ENCODE results near the gene PPIA.

PPIA gene

DNA sequence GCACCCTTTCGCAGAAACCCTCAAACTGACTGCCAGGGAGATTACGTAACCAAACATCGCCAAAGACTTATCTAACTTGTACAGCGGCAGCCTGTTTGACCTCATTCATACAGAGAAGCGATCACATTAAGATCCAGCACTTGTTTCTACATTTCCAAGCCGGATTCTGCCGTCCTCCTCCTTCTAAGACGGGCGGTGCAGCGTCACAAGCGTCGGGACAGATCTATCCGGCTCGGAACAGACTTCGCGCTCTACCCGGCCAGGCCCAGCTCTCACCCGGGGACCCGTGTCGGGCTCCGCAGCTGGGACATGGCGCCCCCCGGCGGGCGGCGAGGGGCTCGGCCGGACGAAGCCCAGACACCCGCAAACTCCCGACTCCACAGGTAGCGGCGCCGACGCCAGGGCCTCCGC lies 51.0 kb downstream of the PPIA start:
- H3K4me1 Mint-ChIP-seq (ENCODE audit: low read depth): peaks cover 43% of the 10 kb centered on the region
- no peaks in the 10 kb centered on the region for H3K9me3 Mint-ChIP-seq
- no peaks in the 10 kb centered on the region for H3K27me3 Mint-ChIP-seq (ENCODE audit: low read depth)
- H3K36me3 Mint-ChIP-seq (ENCODE audit: low read depth): peaks cover 27% of the 10 kb centered on the region
- peak overlapping the region; percentile 96 for H3K4me3 Mint-ChIP-seq
- H3K27ac Mint-ChIP-seq: peak overlapping the region; percentile 99
- DNase-seq (ENCODE audit: low spot score): peak; percentile 84

DNA sequence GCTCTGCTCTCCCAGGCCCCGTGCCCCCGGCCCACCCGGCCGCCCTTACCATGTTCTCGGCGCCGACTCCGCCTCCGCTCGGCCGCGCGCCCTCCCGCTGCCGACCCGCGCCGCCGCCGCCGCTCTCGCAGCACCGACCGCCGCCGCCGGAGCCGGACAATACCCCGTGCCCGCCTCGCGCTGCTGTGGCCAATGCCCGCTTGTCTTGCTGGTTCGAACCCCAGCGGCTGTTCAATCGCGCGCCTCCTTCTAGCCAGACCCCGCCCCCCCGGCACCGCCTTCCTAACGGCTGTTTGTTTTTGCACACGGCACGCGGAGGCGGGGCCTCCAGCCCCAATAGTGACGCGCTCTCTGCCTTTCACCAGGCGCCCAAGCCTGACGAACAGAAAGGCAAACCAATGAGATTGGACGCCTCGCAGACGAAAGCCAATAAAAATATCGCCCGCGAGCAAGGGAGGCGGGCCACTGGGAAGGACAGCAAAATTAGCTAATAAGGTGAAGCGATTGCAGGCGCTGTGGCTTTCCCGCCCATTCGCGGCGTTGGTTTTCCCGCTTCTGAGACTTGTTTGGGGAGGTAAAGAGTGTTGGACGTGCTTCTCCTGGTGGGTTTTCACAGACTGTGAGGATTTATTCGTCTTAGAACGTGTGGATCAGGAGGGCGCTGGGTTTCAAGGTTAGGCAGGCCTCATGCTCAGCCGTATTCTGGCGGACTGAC lies 51.6 kb downstream of the PPIA start, which contains the start of gene H2AZ2:
H2AZ2 (minus strand) TSS at position 168 of the 715 bp plus-strand sequence; CDS start at position 52, 116 bp downstream.
- peaks cover 40% of the 10 kb centered on the region for H3K4me1 Mint-ChIP-seq (ENCODE audit: low read depth)
- H3K4me3 Mint-ChIP-seq: peak within 1 kb of the TSS; percentile 96
- H3K9me3 Mint-ChIP-seq: no peaks in the 10 kb centered on the region
- DNase-seq (ENCODE audit: low spot score): peak; percentile 100
- peaks cover 23% of the 10 kb centered on the region for H3K36me3 Mint-ChIP-seq (ENCODE audit: low read depth)
- H3K27me3 Mint-ChIP-seq (ENCODE audit: low read depth): no peaks in the 10 kb centered on the region
- H3K27ac Mint-ChIP-seq: peak within 1 kb of the TSS; percentile 99

- no peaks in the 10 kb centered on the region for H3K9me3 Mint-ChIP-seq
- peaks cover 17% of the 10 kb centered on the region for H3K36me3 Mint-ChIP-seq (ENCODE audit: low read depth)
- no peaks in the 10 kb centered on the region for H3K27me3 Mint-ChIP-seq (ENCODE audit: low read depth)
- peak overlapping the region; percentile 99 for H3K27ac Mint-ChIP-seq
- H3K4me1 Mint-ChIP-seq (ENCODE audit: low read depth): peaks cover 40% of the 10 kb centered on the region
- no peak for DNase-seq (ENCODE audit: low spot score)
- peak overlapping the region; percentile 93 for H3K4me3 Mint-ChIP-seq
Observed at GRCh38 chr7:44849259-44849884, 52.9 kb downstream of the PPIA start.

GRCh38 chr7:44849885-44850544 lies 53.5 kb downstream of the PPIA start:
- Mint-ChIP-seq H3K4me1 (ENCODE audit: low read depth) (peaks cover 35% of the 10 kb centered on the region), H3K27me3 (ENCODE audit: low read depth) (no peaks in the 10 kb centered on the region), H3K36me3 (ENCODE audit: low read depth) (peaks cover 13% of the 10 kb centered on the region), H3K9me3 (no peaks in the 10 kb centered on the region), H3K27ac (peak overlapping the region; percentile 99), H3K4me3 (peak overlapping the region; percentile 93)
- peak; percentile 27 for DNase-seq (ENCODE audit: low spot score)

DNA sequence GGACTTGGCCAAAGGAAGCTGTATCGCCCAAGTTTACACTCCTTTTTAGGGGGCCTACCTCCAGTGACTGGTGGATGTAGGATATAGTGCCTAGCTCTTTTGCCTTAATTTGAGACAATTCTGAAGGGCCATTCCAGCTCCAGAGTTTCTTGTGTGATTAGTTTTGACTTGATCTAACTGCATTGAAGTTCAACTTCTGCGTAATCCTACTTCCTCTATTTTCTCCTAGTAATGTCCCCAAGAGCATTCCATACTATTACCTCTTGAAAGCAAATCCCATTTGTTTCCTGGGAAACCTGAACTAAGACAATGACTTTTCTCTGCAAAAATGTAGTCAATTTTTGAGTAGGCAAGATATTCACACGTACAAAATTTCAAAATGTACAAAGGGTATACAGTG lies 56.1 kb downstream of the PPIA start:
- Mint-ChIP-seq H3K4me1 (ENCODE audit: low read depth) (peaks cover 17% of the 10 kb centered on the region), H3K9me3 (no peaks in the 10 kb centered on the region), H3K36me3 (ENCODE audit: low read depth) (no peaks in the 10 kb centered on the region), H3K27ac (no peak overlapping the region), H3K4me3 (no peak overlapping the region), H3K27me3 (ENCODE audit: low read depth) (no peaks in the 10 kb centered on the region)
- DNase-seq (ENCODE audit: low spot score): no peak
